Testis (tissue), 2 donors: ENCODE measurements around the gene FIBCD1.

Experiments
- CTCF ChIP-seq, 3 experiments: fragments of 450-650 bp in 2 of 3; fragments of 200-600 bp in 1 of 3; sonication (generic) in 1 of 3; IDR thresholded peaks; one replicate each; pipeline ENCODE4 v1.5.1; 2016 to 2019; ENCODE audit warnings: antibody characterized with exemption in 3 of 3, mild to moderate bottlenecking in 2 of 3, moderate library complexity in 1 of 3
- POLR2A ChIP-seq: fragments of 450-650 bp; IDR thresholded peaks from one replicate; pipeline ENCODE4 v1.6.1; 2017; ENCODE audit warnings: antibody characterized with exemption, mild to moderate bottlenecking, moderate library complexity

- TF ChIP-seq CTCF (IDR thresholded peaks at IDR 0.05) (no peak), POLR2A (no peak)
Observed at GRCh38 chr9:130942679-130943078, 3.6 kb upstream of the FIBCD1 start.
